ENCODE measurements around the gene KEL. TPM values are rescaled to one million over a fixed set of nuclear protein-coding genes. Genes with fewer than 3 reads are reported as not detected.

Gene KEL
- total RNA-seq, 4 donors from 2014 or later = 0.29 to 2.0 (median 0.49) TPM

- intact Hi-C loops (cut with DNase I) = no loop called here
- H3K27ac ChIP-seq = no peak overlapping the region
- DNase-seq = no peak
- no peak overlapping the region for H3K4me3 ChIP-seq (replicated peaks in 1 of 3)
- H3K9me3 ChIP-seq = no peaks in the 10 kb centered on the region
- peaks cover 0 to 12% of the 10 kb centered on the region in 2 donors for H3K4me1 ChIP-seq
- 85 to 96% methylated on average over 3 of the region's 3 CpGs for WGBS, 2 donors
- no peak for TF ChIP-seq POLR2A (IDR thresholded peaks at IDR 0.05)
- no peak for TF ChIP-seq CTCF (IDR thresholded peaks at IDR 0.05)
- H3K36me3 ChIP-seq = no peaks in the 10 kb centered on the region
- H3K27me3 ChIP-seq = no peaks in the 10 kb centered on the region
Measured at GRCh38 chr7:142896741-142897379, 65.3 kb downstream of the KEL start.

- no peak overlapping the region for H3K4me3 ChIP-seq (replicated peaks in 1 of 3)
- intact Hi-C loops (cut with DNase I) = no loop called here
- no peak overlapping the region for H3K27ac ChIP-seq
- H3K4me1 ChIP-seq = peaks cover 0 to 12% of the 10 kb centered on the region in 2 donors
- TF ChIP-seq CTCF (IDR thresholded peaks at IDR 0.05) (no peak), POLR2A (IDR thresholded peaks at IDR 0.05) (no peak)
- DNase-seq = no peak
- H3K9me3 ChIP-seq = no peaks in the 10 kb centered on the region
- no peaks in the 10 kb centered on the region for H3K36me3 ChIP-seq
- WGBS, 2 donors = 87 to 93% methylated on average over 3 of the region's 3 CpGs
- H3K27me3 ChIP-seq = no peaks in the 10 kb centered on the region
Measured at GRCh38 chr7:142896151-142896550, 66.0 kb downstream of the KEL start.

- DNase-seq = no peak
- TF ChIP-seq POLR2A (IDR thresholded peaks at IDR 0.05) = no peak
- TF ChIP-seq CTCF (IDR thresholded peaks at IDR 0.05) = no peak
- Histone ChIP-seq H3K4me3 (replicated peaks in 1 of 3) (no peak overlapping the region), H3K27ac (no peak overlapping the region), H3K4me1 (peaks cover 0 to 12% of the 10 kb centered on the region in 2 donors), H3K9me3 (no peaks in the 10 kb centered on the region), H3K36me3 (no peaks in the 10 kb centered on the region), H3K27me3 (no peaks in the 10 kb centered on the region)
- 81 to 90% methylated on average over 6 of the region's 6 CpGs for WGBS, 2 donors
- intact Hi-C loops (cut with DNase I) = no loop called here
Measured at GRCh38 chr7:142894985-142895593, 67.1 kb downstream of the KEL start.

GRCh38 chr7:142894112-142894984, 67.8 kb downstream of the KEL start:
- 81 to 83% methylated on average over 12 of the region's 12 CpGs for WGBS, 2 donors
- Histone ChIP-seq H3K36me3 (no peaks in the 10 kb centered on the region), H3K27ac (no peak overlapping the region), H3K27me3 (no peaks in the 10 kb centered on the region), H3K4me3 (replicated peaks in 1 of 3) (no peak overlapping the region), H3K9me3 (no peaks in the 10 kb centered on the region), H3K4me1 (peaks cover 0 to 12% of the 10 kb centered on the region in 2 donors)
- intact Hi-C loops (cut with DNase I) = no loop called here
- TF ChIP-seq CTCF (IDR thresholded peaks at IDR 0.05) = no peak
- TF ChIP-seq POLR2A (IDR thresholded peaks at IDR 0.05) = no peak
- no peak for DNase-seq

Data from thyroid gland (tissue), 4 donors.